Measurements from ENCODE around the gene PTPRD. TPM values are rescaled to one million over a fixed set of nuclear protein-coding genes. Genes with fewer than 3 reads are reported as not detected.

The PTPRD gene
- total RNA-seq, 1 donor from 2014 or later: 6.9 TPM

DNA sequence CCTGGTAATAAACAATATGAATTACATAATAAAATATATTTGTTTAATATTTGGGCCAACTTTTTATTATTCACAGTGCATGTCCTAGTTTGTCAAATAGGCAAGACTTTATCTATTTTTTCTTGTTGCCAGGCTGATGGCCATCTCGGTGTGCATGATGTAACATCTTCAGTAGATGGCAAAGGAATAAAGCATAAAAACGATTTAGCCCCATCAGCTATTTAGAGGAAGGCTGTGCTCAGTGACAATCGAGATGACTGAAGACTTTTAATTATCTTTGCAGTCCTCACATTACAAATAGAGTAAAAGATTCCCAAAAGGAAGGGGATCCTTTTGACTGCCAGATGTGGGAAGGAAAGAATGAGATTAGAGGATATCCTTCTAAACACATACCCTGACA, 358.5 kb downstream of the PTPRD start:
- Histone ChIP-seq H3K4me1 (no peaks in the 10 kb centered on the region), H3K4me3 (no peak overlapping the region), H3K9me3 (no peaks in the 10 kb centered on the region), H3K27ac (no peak overlapping the region), H3K36me3 (no peaks in the 10 kb centered on the region), H3K27me3 (no peaks in the 10 kb centered on the region)
- TF ChIP-seq, protein P1, sequence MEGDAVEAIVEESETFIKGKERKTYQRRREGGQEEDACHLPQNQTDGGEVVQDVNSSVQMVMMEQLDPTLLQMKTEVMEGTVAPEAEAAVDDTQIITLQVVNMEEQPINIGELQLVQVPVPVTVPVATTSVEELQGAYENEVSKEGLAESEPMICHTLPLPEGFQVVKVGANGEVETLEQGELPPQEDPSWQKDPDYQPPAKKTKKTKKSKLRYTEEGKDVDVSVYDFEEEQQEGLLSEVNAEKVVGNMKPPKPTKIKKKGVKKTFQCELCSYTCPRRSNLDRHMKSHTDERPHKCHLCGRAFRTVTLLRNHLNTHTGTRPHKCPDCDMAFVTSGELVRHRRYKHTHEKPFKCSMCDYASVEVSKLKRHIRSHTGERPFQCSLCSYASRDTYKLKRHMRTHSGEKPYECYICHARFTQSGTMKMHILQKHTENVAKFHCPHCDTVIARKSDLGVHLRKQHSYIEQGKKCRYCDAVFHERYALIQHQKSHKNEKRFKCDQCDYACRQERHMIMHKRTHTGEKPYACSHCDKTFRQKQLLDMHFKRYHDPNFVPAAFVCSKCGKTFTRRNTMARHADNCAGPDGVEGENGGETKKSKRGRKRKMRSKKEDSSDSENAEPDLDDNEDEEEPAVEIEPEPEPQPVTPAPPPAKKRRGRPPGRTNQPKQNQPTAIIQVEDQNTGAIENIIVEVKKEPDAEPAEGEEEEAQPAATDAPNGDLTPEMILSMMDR (IDR thresholded peaks at IDR 0.05): no peak
- intact Hi-C loops (cut with DNase I): no loop called here
- DNase-seq (ENCODE audit: low spot score in 2 of 2): no peak

DNA sequence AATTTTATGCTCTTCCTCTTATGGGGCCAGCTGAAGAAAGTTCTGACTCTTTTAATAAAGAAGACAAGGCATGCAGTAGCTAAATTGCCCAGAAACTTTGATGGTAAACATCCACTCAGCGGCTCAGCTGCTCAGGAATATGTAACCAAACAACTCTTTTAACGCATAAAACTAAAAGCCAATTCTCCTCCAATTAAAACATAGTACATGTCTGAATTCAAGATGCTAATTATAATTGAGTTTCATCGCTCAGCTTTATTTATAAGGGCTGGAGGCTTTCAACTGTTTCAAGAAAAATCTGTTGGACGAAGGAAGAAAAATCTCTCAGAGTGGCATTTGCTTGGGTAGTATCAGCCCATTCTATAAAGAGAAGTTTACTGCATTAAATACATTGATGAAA, 359.5 kb downstream of the PTPRD start:
- Histone ChIP-seq H3K27ac (no peak overlapping the region), H3K4me3 (no peak overlapping the region), H3K27me3 (no peaks in the 10 kb centered on the region), H3K9me3 (no peaks in the 10 kb centered on the region), H3K36me3 (no peaks in the 10 kb centered on the region), H3K4me1 (no peaks in the 10 kb centered on the region)
- no peak for DNase-seq (ENCODE audit: low spot score in 2 of 2)
- intact Hi-C loops (cut with DNase I): no loop called here
- TF ChIP-seq, protein P1 (IDR thresholded peaks at IDR 0.05): no peak

DNA sequence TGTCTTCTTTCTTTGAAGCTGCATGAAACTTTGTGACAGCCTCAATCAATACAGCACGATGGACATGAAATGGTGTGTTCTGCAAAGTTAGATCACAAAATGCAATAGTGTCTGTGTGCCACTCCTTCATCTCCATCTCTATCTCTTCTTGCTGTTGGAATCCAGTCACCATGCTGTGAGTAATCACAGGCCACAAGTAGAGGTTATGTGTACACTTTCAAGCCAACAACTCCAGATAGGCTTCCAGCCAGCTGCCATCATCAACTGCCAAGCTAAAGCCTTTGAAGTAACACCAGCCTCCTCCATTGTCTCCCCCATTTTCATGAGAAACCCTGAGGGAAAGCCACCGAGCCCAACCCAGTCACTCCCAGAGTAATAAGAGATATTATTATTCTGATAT, 360.6 kb downstream of the PTPRD start:
- TF ChIP-seq, protein P1 (IDR thresholded peaks at IDR 0.05): no peak
- intact Hi-C loops (cut with DNase I): no loop called here
- Histone ChIP-seq H3K27ac (no peak overlapping the region), H3K4me1 (no peaks in the 10 kb centered on the region), H3K4me3 (no peak overlapping the region), H3K36me3 (no peaks in the 10 kb centered on the region), H3K27me3 (no peaks in the 10 kb centered on the region), H3K9me3 (no peaks in the 10 kb centered on the region)
- no peak for DNase-seq (ENCODE audit: low spot score in 2 of 2)

DNA sequence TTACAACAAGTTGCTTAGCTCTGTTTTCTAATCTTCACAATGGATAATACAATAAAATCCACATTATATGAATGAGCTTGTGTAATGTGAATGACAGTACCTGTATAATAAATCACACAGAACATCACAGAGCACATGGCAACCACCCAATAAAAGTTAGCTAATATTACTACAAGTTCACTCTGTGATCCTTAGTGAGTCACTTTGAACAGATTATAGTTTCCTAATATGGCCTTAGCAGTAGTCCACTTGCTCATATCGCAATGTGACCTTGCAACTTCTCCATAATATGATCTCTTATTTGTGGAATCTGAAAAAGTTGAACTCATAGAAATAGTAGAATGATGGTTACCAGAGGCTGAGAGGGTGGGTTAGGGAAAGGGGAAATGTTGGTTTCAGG, 361.3 kb downstream of the PTPRD start:
- no peaks in the 10 kb centered on the region for H3K4me1 ChIP-seq
- no peaks in the 10 kb centered on the region for H3K27me3 ChIP-seq
- intact Hi-C loops (cut with DNase I): no loop called here
- no peaks in the 10 kb centered on the region for H3K36me3 ChIP-seq
- H3K9me3 ChIP-seq: no peaks in the 10 kb centered on the region
- no peak for DNase-seq (ENCODE audit: low spot score in 2 of 2)
- TF ChIP-seq, protein P1 (IDR thresholded peaks at IDR 0.05): no peak
- H3K4me3 ChIP-seq: no peak overlapping the region
- no peak overlapping the region for H3K27ac ChIP-seq

DNA sequence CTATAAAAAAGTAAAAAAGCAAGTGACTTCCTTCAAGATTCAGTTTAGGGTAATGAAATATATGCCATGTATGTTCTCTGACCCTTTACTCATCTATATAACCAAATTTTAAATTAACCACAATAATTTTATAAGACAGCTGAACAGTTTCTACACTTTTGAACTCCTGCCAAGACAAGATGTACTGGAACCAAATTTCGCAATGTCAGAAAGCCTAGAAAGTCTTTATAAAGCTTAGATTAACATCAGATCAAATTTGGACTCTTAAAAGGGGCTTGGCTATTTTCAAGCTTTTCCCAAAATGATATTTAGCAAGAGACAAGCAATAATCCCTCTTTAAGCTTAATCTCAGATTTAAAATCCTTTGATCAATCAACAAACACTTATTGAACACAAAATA, 362.6 kb downstream of the PTPRD start:
- Histone ChIP-seq H3K27me3 (no peaks in the 10 kb centered on the region), H3K36me3 (no peaks in the 10 kb centered on the region), H3K9me3 (no peaks in the 10 kb centered on the region), H3K4me1 (no peaks in the 10 kb centered on the region), H3K4me3 (no peak overlapping the region), H3K27ac (no peak overlapping the region)
- no peak for DNase-seq (ENCODE audit: low spot score in 2 of 2)
- TF ChIP-seq, protein P1 (IDR thresholded peaks at IDR 0.05): no peak
- intact Hi-C loops (cut with DNase I): no loop called here

DNA sequence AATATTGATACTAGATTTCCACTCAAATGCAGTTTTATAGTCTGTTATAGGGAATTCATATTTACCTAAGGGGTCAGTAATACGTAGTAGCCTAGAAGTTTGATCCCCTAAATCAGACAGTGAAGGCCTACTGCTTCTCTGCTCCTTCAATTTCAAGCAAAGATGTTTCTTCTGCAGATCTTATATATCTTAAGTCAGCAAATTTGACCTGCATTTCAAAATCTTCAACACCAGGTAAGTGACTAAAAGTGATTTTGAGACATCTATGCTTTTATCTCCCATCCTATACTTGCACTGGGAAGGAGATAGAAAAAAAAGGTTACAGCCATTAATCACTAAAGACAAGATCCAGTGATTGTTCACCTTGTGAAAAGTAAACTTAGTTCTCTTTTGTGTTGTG, 363.9 kb downstream of the PTPRD start:
- intact Hi-C loops (cut with DNase I): no loop called here

More for the DNA sequence above, 363.9 kb downstream of the PTPRD start:
- H3K36me3 ChIP-seq: no peaks in the 10 kb centered on the region
- H3K4me3 ChIP-seq: no peak overlapping the region
- DNase-seq (ENCODE audit: low spot score in 2 of 2): no peak
- TF ChIP-seq, protein P1 (IDR thresholded peaks at IDR 0.05): no peak
- H3K9me3 ChIP-seq: no peaks in the 10 kb centered on the region
- no peak overlapping the region for H3K27ac ChIP-seq
- no peaks in the 10 kb centered on the region for H3K4me1 ChIP-seq
- no peaks in the 10 kb centered on the region for H3K27me3 ChIP-seq
